GM21515 (cell line): ENCODE results near the gene BOLA3.
A peak's percentile ranks its signal among the peaks of the same experiment; 100 is the strongest.
"Not testable (repeated sequence)": the region's sequence is repeated elsewhere in the genome, so short reads cannot be mapped to it uniquely, and the experiment has no call there.

Experiments used
- ATAC-seq: cut with Tn5 transposase; IDR thresholded peaks from one replicate; pipeline ENCODE4 v1.9.1; 2021; ENCODE audit not compliant: unreplicated experiment

The BOLA3 gene, protein sequence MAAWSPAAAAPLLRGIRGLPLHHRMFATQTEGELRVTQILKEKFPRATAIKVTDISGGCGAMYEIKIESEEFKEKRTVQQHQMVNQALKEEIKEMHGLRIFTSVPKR

GRCh38 chr2:74147727-74148456 is at the start of gene BOLA3:
BOLA3 (minus strand) TSS chr2:74147912; CDS start chr2:74147874, 38 bp downstream.
- peak; percentile 86 for ATAC-seq

DNA sequence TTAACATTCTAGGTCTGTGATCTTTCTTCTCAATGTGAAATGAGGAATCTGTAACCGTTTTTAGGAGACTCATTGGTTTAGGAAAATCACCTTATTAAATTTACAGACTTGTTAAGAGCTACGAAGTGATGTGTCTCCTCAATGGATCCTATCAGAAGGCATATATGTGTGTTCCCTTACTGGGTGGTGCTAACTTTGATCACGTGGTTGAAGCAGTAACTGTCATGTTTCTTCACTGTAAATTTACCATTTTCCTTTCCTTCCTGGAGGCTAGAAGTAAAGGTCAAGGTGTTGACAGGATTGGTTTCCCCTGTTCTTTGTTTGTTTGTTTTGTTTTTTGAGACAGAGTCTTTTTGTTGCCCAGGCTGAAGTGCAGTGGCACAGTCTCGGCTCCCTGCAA is 49.3 kb upstream of the BOLA3 start:
- no peak for ATAC-seq

DNA sequence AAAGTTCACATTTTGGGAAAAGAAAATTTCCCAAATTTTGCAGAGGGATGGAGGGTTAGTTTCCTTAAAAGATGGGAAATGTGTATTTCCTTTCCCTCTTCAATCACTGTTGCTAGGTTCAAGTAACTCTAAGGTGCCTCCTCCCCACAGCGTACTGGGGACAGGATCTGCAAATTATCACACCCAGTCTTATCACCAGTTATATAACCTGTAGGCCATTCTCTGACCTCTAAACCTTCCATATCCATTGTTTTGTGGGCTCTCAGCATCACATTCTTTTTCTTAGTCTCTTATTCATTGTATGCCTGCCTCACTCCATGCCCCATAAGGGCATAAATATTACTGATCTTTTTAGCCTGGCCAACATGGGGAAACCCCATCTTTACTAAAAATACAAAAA is 47.1 kb upstream of the BOLA3 start:
- ATAC-seq: no peak

- no peak for ATAC-seq
Measured at GRCh38 chr2:74191596-74192380, 44.1 kb upstream of the BOLA3 start.

- ATAC-seq: no peak
Measured at GRCh38 chr2:74188696-74189095, 41.0 kb upstream of the BOLA3 start.

DNA sequence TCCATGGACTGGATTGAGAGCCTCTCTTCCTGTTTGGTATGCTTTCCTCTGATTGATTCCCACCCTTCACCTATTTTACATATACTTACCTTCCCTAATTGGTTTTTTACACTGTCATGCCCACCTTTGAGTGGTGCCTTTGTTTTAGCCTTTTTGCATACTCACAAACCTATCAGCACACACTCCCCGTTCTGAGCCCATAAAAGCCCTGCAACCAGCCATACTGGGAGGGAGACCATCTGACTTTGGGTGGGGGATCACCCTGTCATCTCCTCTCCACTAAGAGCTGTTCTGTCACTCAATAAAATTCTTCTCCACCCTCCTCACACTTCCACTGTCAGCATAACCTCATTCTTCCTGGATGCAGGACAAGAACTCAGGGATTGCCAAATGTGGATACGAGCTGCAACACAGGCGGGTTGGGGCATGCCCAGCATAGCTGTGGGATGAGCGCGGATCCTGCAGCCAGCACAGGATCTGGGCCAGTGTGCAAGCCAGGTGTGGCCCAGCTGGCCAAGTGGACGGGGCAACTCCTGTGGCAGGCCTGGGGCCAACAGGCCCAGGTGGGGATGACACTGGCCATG is 40.4 kb upstream of the BOLA3 start:
- no peak for ATAC-seq

DNA sequence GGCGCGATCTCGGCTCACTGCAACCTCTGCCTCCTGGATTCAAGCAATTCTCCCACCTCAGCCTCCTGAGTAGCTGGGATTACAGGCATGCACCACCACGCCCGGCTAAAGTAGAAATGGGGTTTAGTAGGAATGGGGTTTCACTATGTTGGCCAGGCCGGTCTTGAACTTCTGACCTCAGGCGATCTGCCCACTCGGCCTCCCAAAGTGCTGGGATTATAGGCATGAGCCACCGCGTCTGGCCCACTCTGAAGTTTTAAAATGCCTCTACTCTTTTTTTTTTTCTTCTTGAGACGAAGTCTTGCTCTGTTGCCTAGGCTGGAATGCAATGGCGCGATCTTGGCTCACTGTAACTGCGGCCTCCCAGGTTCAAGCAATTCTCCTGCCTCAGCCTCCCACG is 39.0 kb upstream of the BOLA3 start:
- not testable (repeated sequence) for ATAC-seq

GRCh38 chr2:74186038-74186437 is 38.3 kb upstream of the BOLA3 start:
- peak; percentile 69 for ATAC-seq

GRCh38 chr2:74183878-74184277 is 36.2 kb upstream of the BOLA3 start:
- no peak for ATAC-seq

DNA sequence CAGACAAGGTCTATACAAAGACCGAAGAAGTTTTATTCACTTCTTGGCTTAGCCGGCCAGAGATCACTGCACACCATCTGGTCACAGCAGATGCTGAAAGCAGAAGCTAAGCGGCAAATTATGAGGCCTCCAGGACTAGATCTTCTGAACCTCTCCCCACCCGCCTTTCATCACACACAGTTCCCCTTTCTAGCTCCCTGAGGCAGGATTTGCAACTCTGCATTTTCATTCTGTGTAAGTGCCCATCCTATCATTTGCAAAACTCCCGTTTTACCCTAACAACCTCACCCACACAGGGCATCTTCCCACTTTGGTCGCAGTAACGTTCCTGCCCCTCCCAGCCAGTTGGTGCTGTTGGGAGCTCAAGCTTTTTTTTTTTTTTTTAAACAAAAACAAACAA is 34.0 kb upstream of the BOLA3 start:
- ATAC-seq: peak; percentile 31

GRCh38 chr2:74179063-74179865 is 31.6 kb upstream of the BOLA3 start:
- no peak for ATAC-seq

GRCh38 chr2:74178211-74179062 is 30.7 kb upstream of the BOLA3 start, which contains the start of gene MOB1A:
MOB1A (minus strand) TSS chr2:74178879; CDS start chr2:74178674, 205 bp downstream.
- ATAC-seq: peak; percentile 82

DNA sequence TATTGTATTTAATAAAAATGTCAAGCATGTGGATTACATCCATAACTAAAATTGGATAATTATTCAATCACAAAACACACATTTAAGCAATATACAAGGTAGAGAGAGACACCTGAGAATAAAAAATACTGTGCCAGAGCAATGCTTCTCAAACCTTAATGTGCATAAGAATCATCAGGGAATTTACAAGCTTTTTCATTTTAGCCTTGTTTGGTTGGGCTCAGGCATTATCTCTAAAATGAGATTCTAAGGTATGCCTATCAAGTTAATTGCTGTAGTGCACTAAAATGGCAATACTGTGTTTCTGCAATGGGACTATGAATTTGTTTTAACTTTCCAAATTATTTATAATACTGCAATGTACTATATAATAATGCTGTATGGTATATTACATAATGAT is 30.0 kb upstream of the BOLA3 start:
- ATAC-seq: no peak

- ATAC-seq: no peak
Measured at GRCh38 chr2:74174909-74175308, 27.2 kb upstream of the BOLA3 start.

- ATAC-seq: no peak
Measured at GRCh38 chr2:74168739-74169138, 21.0 kb upstream of the BOLA3 start.

DNA sequence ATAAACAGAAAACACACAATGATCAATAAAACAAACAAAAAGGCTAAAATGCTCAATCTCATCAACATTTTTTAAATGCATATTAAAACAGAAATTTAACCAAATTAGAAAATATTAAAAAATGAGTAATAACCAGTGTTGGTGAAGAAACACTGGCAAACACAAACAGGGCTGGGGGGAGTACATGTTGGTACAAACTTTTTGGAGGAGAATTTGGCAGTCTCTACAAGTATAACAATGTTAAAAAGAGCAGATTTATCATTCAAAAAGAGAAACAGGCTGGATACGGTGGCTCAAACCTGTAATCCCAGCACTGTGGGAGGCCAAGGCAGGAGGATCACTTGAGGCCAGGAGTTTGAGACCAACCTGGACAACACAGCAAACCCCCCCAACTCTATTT is 17.0 kb upstream of the BOLA3 start:
- no peak for ATAC-seq

DNA sequence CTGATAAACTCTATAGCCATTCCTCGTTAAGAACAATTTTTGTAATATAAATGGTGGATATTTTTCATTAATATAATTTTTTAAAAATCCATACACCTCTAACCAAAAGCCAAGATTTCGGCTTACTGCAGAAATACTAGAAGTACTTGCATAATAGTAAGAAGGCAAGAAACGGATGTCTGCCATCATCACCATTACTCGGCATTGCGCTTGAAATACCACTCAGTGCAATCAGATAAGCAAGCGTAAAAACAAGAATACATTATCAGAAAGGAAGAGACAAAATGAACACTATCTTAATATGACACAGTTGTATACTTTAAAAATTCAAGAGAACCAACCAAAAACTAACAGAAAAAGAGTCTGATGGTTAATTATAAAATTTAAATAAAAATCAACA is 15.2 kb upstream of the BOLA3 start:
- no peak for ATAC-seq

- no peak for ATAC-seq
Measured at GRCh38 chr2:74155830-74156229, 8.1 kb upstream of the BOLA3 start.

DNA sequence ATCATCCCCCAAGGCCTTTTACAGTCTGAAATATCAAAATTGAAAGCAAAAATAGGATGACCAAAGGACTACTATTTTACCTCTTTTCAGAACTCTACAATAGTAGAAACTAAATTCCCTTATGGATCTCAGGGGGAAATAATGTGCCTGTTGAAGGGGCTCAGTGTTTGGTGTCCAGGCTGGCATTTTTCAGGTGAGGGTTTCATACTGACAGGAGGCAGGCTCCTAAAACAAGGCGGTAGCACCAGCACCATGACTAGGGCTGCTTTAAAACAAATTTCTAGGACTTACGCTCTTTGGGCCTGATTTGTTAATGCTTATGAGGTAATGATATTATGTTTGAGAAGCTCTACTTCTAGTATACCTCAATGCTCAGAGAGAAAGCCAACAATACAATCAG is 5.2 kb upstream of the BOLA3 start:
- no peak for ATAC-seq
